Measurements from ENCODE around the gene USP19. TPM values are rescaled to one million over a fixed set of nuclear protein-coding genes. Genes with fewer than 3 reads are reported as not detected.

The USP19 gene
- total RNA-seq, 1 experiment from 2014 or later, result 39.3 TPM

DNA sequence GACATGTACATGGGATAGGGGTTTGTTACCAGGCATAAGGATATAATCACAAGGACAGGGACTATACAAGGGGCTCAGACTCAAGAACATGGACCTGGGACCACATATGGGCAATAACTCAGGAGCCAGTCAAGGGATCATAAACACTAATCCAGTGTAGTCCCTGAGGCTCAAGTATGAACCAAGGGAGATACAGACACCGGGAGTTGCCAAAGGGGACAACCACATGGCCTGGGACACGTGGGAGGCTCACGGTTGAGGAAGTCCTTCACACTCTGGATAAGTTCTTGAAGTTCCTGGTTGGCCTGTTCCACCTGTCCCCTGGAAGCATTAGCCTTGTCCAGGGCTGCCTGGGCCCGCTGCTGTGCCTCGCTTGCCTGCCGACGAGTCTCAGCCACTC, 1.8 kb upstream of the USP19 start:
- no peaks in the 10 kb centered on the region for H3K27me3 Mint-ChIP-seq (ENCODE audit: insufficient read depth, unreplicated experiment)
- H3K4me1 Mint-ChIP-seq (ENCODE audit: insufficient read depth, unreplicated experiment), result peaks cover 6% of the 10 kb centered on the region
- H3K36me3 Mint-ChIP-seq (ENCODE audit: insufficient read depth, unreplicated experiment), result peaks cover 75% of the 10 kb centered on the region
- BruUV-seq (replicated peaks), result no TSS peak
- CTCF ChIA-PET, result interaction anchor here (0.7 kb wide), 1 partner anchor 36 kb away, joined by 3 read pairs; no protein-coding TSS in a partner anchor
- intact Hi-C loops (cut with micrococcal nuclease), result no loop called here
- H3K4me3 Mint-ChIP-seq (ENCODE audit: unreplicated experiment), result no peak overlapping the region
- POLR2A ChIA-PET, result no interaction called here
- H3K27ac Mint-ChIP-seq (ENCODE audit: low read depth, unreplicated experiment), result no peak overlapping the region
- TF ChIP-seq, protein P1, sequence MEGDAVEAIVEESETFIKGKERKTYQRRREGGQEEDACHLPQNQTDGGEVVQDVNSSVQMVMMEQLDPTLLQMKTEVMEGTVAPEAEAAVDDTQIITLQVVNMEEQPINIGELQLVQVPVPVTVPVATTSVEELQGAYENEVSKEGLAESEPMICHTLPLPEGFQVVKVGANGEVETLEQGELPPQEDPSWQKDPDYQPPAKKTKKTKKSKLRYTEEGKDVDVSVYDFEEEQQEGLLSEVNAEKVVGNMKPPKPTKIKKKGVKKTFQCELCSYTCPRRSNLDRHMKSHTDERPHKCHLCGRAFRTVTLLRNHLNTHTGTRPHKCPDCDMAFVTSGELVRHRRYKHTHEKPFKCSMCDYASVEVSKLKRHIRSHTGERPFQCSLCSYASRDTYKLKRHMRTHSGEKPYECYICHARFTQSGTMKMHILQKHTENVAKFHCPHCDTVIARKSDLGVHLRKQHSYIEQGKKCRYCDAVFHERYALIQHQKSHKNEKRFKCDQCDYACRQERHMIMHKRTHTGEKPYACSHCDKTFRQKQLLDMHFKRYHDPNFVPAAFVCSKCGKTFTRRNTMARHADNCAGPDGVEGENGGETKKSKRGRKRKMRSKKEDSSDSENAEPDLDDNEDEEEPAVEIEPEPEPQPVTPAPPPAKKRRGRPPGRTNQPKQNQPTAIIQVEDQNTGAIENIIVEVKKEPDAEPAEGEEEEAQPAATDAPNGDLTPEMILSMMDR (IDR thresholded peaks at IDR 0.05; ENCODE audit: unreplicated experiment), result no peak
- no peak for DNase-seq (ENCODE audit: unreplicated experiment)
- H3K9me3 Mint-ChIP-seq (ENCODE audit: unreplicated experiment), result no peaks in the 10 kb centered on the region

DNA sequence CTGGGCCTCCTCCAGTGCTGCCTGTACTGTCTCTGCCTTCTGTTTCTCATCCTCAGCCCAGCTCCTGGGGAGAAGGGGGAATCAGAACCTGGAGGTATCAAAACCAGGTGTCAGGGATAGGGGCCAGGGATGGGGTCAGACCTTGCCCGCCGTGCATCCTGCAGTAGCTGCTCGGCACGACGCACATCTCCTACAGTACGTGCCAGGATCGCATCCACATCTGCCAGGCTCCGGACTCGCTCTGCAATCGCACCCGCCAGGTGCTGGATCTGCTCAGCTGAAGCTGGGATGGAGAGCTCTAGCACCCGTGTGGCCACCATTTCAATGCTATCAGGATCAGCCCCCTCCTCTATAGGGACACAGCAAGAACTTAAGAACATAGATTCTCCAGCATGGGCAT, 1.4 kb upstream of the USP19 start:
- TF ChIP-seq, protein P1 (IDR thresholded peaks at IDR 0.05; ENCODE audit: unreplicated experiment), result no peak
- Mint-ChIP-seq H3K4me1 (ENCODE audit: insufficient read depth, unreplicated experiment) (peaks cover 6% of the 10 kb centered on the region), H3K9me3 (ENCODE audit: unreplicated experiment) (no peaks in the 10 kb centered on the region), H3K36me3 (ENCODE audit: insufficient read depth, unreplicated experiment) (peaks cover 70% of the 10 kb centered on the region), H3K4me3 (ENCODE audit: unreplicated experiment) (no peak overlapping the region), H3K27me3 (ENCODE audit: insufficient read depth, unreplicated experiment) (no peaks in the 10 kb centered on the region), H3K27ac (ENCODE audit: low read depth, unreplicated experiment) (no peak overlapping the region)
- ChIA-PET CTCF (interaction anchor here (0.5 to 0.8 kb wide), 3 partner anchors 11 to 36 kb away, joined by 3 read pairs; partner anchors contain the start of gene LAMB2), POLR2A (interaction anchor here (0.5 to 3.7 kb wide), 5 partner anchors 10 to 235 kb away, joined by 3 to 70 read pairs (median 15); partner anchors contain the start of genes KLHDC8B, LAMB2, NDUFAF3 and QRICH1)
- intact Hi-C loops (cut with micrococcal nuclease), result no loop called here
- DNase-seq (ENCODE audit: unreplicated experiment), result no peak
- BruUV-seq (replicated peaks), result no TSS peak

DNA sequence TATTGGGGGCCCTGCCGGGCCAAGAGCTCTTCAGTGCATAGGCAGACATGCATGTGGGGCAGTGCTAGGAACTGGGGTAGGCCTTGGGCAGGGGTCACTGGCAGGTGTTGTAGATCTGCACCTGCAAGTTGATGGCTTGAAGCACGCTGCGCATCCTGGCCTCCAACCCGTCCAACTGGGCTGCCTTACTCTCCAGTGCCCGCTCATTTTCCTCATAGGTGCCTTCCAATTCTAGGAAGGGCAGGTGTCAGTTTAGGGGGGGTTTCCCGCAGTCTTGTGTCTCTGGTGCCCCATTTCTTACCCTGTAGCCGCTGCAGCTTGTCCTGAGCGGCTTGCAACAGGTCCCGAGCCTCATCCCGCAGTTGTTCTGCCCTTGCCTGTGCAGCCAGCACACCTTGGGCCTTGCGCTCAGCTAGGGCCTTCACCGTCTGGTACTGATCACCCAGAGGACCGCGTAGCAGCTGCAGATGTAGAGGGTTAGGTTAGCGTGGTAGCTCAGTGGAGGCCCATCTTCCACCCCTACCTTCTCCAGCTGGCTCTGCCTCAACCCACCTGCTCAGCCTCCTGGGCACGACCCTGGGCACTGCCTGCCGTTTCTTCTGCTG, 611 bp upstream of the USP19 start:
- ChIA-PET POLR2A (interaction anchor here (0.6 to 3.7 kb wide), 30 partner anchors 10 to 543 kb away, joined by 3 to 70 read pairs (median 5); partner anchors contain the start of genes ARIH2, CCDC71, DAG1 and DALRD3), CTCF (interaction anchor here (0.5 to 1.3 kb wide), 5 partner anchors 11 to 1411 kb away, joined by 3 to 6 read pairs (median 3); partner anchors contain the start of gene LAMB2)
- Mint-ChIP-seq H3K36me3 (ENCODE audit: insufficient read depth, unreplicated experiment) (peaks cover 68% of the 10 kb centered on the region), H3K9me3 (ENCODE audit: unreplicated experiment) (no peaks in the 10 kb centered on the region), H3K27me3 (ENCODE audit: insufficient read depth, unreplicated experiment) (no peaks in the 10 kb centered on the region), H3K4me1 (ENCODE audit: insufficient read depth, unreplicated experiment) (peaks cover 6% of the 10 kb centered on the region), H3K4me3 (ENCODE audit: unreplicated experiment) (peak overlapping the region; percentile 75), H3K27ac (ENCODE audit: low read depth, unreplicated experiment) (peak overlapping the region; percentile 79)
- DNase-seq (ENCODE audit: unreplicated experiment), result no peak
- TF ChIP-seq, protein P1 (IDR thresholded peaks at IDR 0.05; ENCODE audit: unreplicated experiment), result no peak
- BruUV-seq (replicated peaks), result TSS peak; percentile 15
- intact Hi-C loops (cut with micrococcal nuclease), result no loop called here

DNA sequence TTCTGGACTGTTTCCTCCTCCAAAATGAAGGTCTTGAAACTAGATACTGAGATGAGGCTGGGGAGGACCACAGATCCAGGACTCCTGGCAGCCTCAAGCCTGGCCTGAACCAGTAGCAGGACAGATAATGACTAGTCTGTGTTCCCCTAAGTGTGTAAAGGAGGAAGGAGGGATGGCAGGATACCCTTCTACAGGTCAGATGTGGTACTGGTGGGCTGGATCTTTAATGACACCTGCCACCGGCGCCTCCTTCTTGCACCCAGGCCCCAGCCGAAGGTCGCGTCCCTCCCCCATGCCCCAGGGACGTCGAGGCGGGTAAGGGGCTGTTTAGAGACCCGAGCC, 556 bp downstream of the USP19 start:
- ChIA-PET CTCF (interaction anchor here (0.6 to 1.2 kb wide), 3 partner anchors 25 to 445 kb away, joined by 4 to 8 read pairs (median 6); no protein-coding TSS in a partner anchor), POLR2A (interaction anchor here (0.6 to 3.7 kb wide), 13 partner anchors 12 to 403 kb away, joined by 3 to 70 read pairs (median 6); partner anchors contain the start of genes DAG1, IP6K2, LAMB2 and NDUFAF3)
- BruUV-seq (replicated peaks), result no TSS peak
- intact Hi-C loops (cut with micrococcal nuclease), result loop anchor here (1.0 kb wide), 1 partner anchor 13 kb away; the partner anchor contains the start of gene LAMB2
- peaks cover 6% of the 10 kb centered on the region for H3K4me1 Mint-ChIP-seq (ENCODE audit: insufficient read depth, unreplicated experiment)
- H3K36me3 Mint-ChIP-seq (ENCODE audit: insufficient read depth, unreplicated experiment), result peaks cover 62% of the 10 kb centered on the region
- H3K9me3 Mint-ChIP-seq (ENCODE audit: unreplicated experiment), result no peaks in the 10 kb centered on the region
- peak overlapping the region; percentile 75 for H3K4me3 Mint-ChIP-seq (ENCODE audit: unreplicated experiment)
- H3K27ac Mint-ChIP-seq (ENCODE audit: low read depth, unreplicated experiment), result peak overlapping the region; percentile 79
- H3K27me3 Mint-ChIP-seq (ENCODE audit: insufficient read depth, unreplicated experiment), result no peaks in the 10 kb centered on the region
- TF ChIP-seq, protein P1 (IDR thresholded peaks at IDR 0.05; ENCODE audit: unreplicated experiment), result no peak
- no peak for DNase-seq (ENCODE audit: unreplicated experiment)

All from MCF 10A (cell line).